Mucosa of rectum (tissue), 2 donors: ENCODE measurements around the gene ZNF444.

Experiments
- H3K27ac ChIP-seq, 2 donors: one replicate each; pipeline ENCODE4 v1.7.0; 2013; ENCODE audit warnings: inconsistent platforms in 2 of 2, low read depth in 2 of 2, low read length in 2 of 2
- H3K27me3 ChIP-seq, 2 donors: one replicate each; pipeline ENCODE4 v1.7.0; 2013; ENCODE audit warnings: low read length in 2 of 2; ENCODE audit not compliant: control insufficient read depth in 2 of 2, insufficient read depth in 2 of 2
- H3K36me3 ChIP-seq, 2 donors: one replicate each; pipeline ENCODE4 v1.7.0; 2013; ENCODE audit warnings: low read length in 2 of 2; ENCODE audit not compliant: control insufficient read depth in 2 of 2, insufficient read depth in 2 of 2
- H3K4me1 ChIP-seq, 2 donors: one replicate each; pipeline ENCODE4 v1.7.0; 2013; ENCODE audit warnings: low read length in 2 of 2, mild to moderate bottlenecking in 1 of 2; ENCODE audit not compliant: control insufficient read depth in 2 of 2, insufficient read depth in 2 of 2
- H3K4me3 ChIP-seq, 2 donors: one replicate each; pipeline ENCODE4 v1.7.0; 2013; ENCODE audit warnings: low read length in 2 of 2
- H3K9ac ChIP-seq, 2 donors: one replicate each; pipeline ENCODE4 v1.7.0; 2013; ENCODE audit warnings: low read length in 2 of 2, low read depth in 1 of 2, mild to moderate bottlenecking in 1 of 2
- H3K9me3 ChIP-seq, 2 donors: one replicate each; pipeline ENCODE4 v1.7.0; 2013; ENCODE audit warnings: low read length in 2 of 2; ENCODE audit not compliant: control insufficient read depth in 2 of 2
- donor health status: healthy.
- donor health status: Normal muscosa, but diverticular disease.

ZNF444 gene

DNA sequence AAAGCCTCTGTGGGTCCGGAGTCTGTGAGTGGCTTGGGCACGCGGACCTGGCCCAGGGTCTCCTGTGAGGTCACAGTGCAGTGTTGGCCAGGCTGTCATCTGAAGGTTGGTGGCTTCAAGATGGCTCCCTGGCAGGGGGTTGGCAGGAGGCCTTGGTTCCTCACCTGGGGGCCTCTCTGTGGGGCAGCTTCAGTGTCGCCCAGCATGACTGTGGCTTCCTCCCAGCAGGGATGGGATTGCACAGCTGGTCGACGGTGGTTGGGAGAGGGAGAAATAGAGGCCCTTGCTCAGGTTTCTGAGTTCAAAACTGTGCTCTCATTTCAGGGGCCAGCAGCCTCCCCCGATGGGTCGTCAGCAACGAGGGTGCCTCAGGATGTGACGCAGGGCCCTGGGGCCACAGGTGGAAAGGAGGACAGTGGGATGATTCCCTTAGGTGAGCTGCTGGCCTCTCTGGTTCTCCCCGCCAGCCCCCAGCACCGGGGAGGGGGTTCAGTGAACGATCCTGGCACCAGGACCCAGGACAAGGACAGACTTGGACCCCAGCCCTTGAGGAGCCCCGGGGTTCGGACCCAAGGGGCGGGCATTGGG is 17.2 kb downstream of the ZNF444 start:
- Histone ChIP-seq H3K9ac (no peak overlapping the region), H3K4me3 (no peak overlapping the region), H3K9me3 (no peaks in the 10 kb centered on the region), H3K4me1 (peaks cover 4 to 10% of the 10 kb centered on the region in 2 donors), H3K27me3 (no peaks in the 10 kb centered on the region), H3K27ac (no peak overlapping the region), H3K36me3 (peaks cover 14 to 26% of the 10 kb centered on the region in 2 donors)

- Histone ChIP-seq H3K4me3 (no peak overlapping the region), H3K9me3 (no peaks in the 10 kb centered on the region), H3K4me1 (peaks cover 4 to 10% of the 10 kb centered on the region in 2 donors), H3K36me3 (peaks cover 14 to 26% of the 10 kb centered on the region in 2 donors), H3K27me3 (no peaks in the 10 kb centered on the region), H3K27ac (no peak overlapping the region), H3K9ac (no peak overlapping the region)
Observed at GRCh38 chr19:56159009-56159559, 18.0 kb downstream of the ZNF444 start.

- Histone ChIP-seq H3K9me3 (no peaks in the 10 kb centered on the region), H3K4me1 (peaks cover 4 to 10% of the 10 kb centered on the region in 2 donors), H3K4me3 (no peak overlapping the region), H3K9ac (no peak overlapping the region), H3K27me3 (no peaks in the 10 kb centered on the region), H3K36me3 (peaks cover 14 to 22% of the 10 kb centered on the region in 2 donors), H3K27ac (no peak overlapping the region)
Observed at GRCh38 chr19:56159622-56160271, 18.7 kb downstream of the ZNF444 start.

DNA sequence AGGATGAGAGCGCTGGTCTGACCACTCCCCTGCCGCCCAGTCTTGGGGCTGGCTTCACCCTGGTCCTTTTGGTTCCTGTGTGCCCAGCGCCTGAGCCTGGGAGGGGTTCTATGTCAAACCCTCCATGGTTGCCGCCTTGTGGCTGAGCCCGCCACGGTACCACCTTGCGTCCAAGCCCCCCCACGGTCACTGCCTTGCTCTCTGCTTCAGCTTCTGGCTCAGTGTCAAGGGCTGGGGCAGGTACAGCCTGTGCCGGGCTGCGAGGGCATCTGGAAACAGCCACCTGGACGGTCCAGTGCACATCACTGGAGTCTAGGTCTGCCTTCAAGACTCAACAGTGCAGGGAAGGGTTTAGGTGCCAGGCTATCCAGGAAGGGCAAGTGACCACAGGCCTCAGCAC is 20.4 kb downstream of the ZNF444 start:
- Histone ChIP-seq H3K4me1 (peaks cover 4 to 7% of the 10 kb centered on the region in 2 donors), H3K36me3 (peaks cover 11 to 13% of the 10 kb centered on the region in 2 donors), H3K27ac (no peak overlapping the region), H3K9me3 (no peaks in the 10 kb centered on the region), H3K9ac (no peak overlapping the region), H3K27me3 (no peaks in the 10 kb centered on the region), H3K4me3 (no peak overlapping the region)

- Histone ChIP-seq H3K27ac (no peak overlapping the region), H3K4me3 (no peak overlapping the region), H3K4me1 (no peaks in the 10 kb centered on the region), H3K27me3 (no peaks in the 10 kb centered on the region), H3K9ac (no peak overlapping the region), H3K9me3 (no peaks in the 10 kb centered on the region), H3K36me3 (peaks cover 11 to 13% of the 10 kb centered on the region in 2 donors)
Observed at GRCh38 chr19:56162258-56162657, 21.2 kb downstream of the ZNF444 start.

DNA sequence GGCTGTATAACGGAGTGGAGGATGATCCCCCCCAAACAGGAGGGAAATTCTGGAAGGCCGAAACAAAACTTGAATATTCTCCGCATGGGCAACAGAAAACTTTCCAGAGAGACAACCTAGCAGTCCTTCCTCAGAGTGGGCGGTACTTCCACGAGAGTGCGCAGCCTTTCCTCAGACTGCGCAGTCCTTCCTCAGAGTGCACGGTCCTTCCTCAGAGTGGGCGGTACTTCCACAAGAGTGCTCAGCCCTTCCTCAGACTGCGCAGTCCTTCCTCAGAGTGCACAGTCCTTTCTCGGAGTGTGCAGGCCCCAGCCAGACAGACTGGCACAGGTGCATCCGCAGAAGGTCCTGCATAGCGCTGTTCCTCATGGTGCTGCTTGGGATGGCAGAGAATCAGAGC is 22.0 kb downstream of the ZNF444 start:
- H3K4me1 ChIP-seq: no peaks in the 10 kb centered on the region
- no peak overlapping the region for H3K27ac ChIP-seq
- peaks cover 11 to 13% of the 10 kb centered on the region in 2 donors for H3K36me3 ChIP-seq
- H3K9ac ChIP-seq: no peak overlapping the region
- H3K4me3 ChIP-seq: no peak overlapping the region
- H3K27me3 ChIP-seq: no peaks in the 10 kb centered on the region
- no peaks in the 10 kb centered on the region for H3K9me3 ChIP-seq

- Histone ChIP-seq H3K4me1 (no peaks in the 10 kb centered on the region), H3K9me3 (no peaks in the 10 kb centered on the region), H3K4me3 (no peak overlapping the region), H3K9ac (no peak overlapping the region), H3K27me3 (no peaks in the 10 kb centered on the region), H3K36me3 (no peaks in the 10 kb centered on the region), H3K27ac (no peak overlapping the region)
Observed at GRCh38 chr19:56167064-56167578, 26.0 kb downstream of the ZNF444 start.

DNA sequence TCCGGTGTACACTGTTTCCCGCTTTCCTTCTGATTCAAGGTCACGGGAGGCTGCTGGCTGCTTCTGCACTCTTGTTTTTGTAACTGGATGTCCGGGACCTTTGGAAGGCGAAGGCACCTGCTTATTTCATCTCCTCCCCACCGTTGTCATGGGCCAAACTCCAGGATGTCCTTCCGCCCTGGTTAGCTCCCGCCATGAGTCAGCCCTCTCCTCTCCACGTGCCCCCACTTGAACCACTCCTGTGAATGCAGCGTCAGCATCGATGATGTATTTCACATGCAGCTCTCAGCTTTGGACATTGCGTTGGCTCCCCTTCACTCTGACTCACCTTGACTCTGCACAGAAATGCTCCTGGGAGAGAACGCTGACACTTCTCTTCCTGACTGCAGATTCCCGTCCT is 29.2 kb downstream of the ZNF444 start:
- peaks cover 4 to 9% of the 10 kb centered on the region in 2 donors for H3K27me3 ChIP-seq
- no peak overlapping the region for H3K4me3 ChIP-seq
- H3K27ac ChIP-seq: no peak overlapping the region
- H3K4me1 ChIP-seq: no peaks in the 10 kb centered on the region
- H3K9me3 ChIP-seq: no peaks in the 10 kb centered on the region
- no peak overlapping the region for H3K9ac ChIP-seq
- no peaks in the 10 kb centered on the region for H3K36me3 ChIP-seq

- Histone ChIP-seq H3K9ac (no peak overlapping the region), H3K27me3 (peaks cover 6 to 9% of the 10 kb centered on the region in 2 donors), H3K4me1 (no peaks in the 10 kb centered on the region), H3K9me3 (no peaks in the 10 kb centered on the region), H3K4me3 (no peak overlapping the region), H3K36me3 (no peaks in the 10 kb centered on the region), H3K27ac (no peak overlapping the region)
Observed at GRCh38 chr19:56174086-56174485, 33.0 kb downstream of the ZNF444 start.

DNA sequence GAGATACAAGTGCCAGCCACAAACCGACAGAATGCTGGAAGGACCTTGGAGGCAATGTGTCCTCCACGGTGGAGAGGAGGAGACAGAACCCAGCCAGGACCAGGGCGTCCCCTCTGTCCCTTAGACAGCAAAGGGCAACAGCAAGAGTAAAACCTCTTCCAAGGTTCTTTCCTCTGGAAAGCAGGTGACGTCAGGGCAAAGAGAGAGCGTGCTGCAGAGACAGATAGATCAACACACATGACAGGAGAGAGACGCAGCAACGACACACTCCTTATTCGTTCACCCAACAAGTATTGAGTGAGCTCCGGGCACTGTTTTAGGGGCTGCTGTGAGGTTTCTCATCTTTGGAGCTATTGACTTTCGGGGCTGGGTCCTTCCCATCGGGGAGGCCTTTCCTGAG is 33.5 kb downstream of the ZNF444 start:
- no peak overlapping the region for H3K9ac ChIP-seq

More for the DNA sequence above, 33.5 kb downstream of the ZNF444 start:
- Histone ChIP-seq H3K9me3 (no peaks in the 10 kb centered on the region), H3K4me3 (no peak overlapping the region), H3K36me3 (no peaks in the 10 kb centered on the region), H3K27ac (no peak overlapping the region), H3K27me3 (peaks cover 6 to 9% of the 10 kb centered on the region in 2 donors), H3K4me1 (no peaks in the 10 kb centered on the region)
